HG03066 (cell line): ENCODE measurements around the gene ZNF367.

Experiments used
- ATAC-seq: cut with Tn5 transposase; IDR thresholded peaks from one replicate; pipeline ENCODE4 v1.9.1; 2021; ENCODE audit warnings: low read depth; ENCODE audit not compliant: unreplicated experiment

Gene ZNF367

GRCh38 chr9:96418083-96418919, at the start of gene ZNF367:
ZNF367 (minus strand) TSS chr9:96418370; CDS start chr9:96418032, 338 bp downstream.
- peak; percentile 59 for ATAC-seq

- no peak for ATAC-seq
Observed at GRCh38 chr9:96467784-96468183, 49.6 kb upstream of the ZNF367 start.

GRCh38 chr9:96464426-96464825, 46.3 kb upstream of the ZNF367 start:
- no peak for ATAC-seq

GRCh38 chr9:96462541-96462940, 44.4 kb upstream of the ZNF367 start:
- no peak for ATAC-seq

- no peak for ATAC-seq
Observed at GRCh38 chr9:96461336-96461735, 43.2 kb upstream of the ZNF367 start.

- no peak for ATAC-seq
Observed at GRCh38 chr9:96460882-96461281, 42.7 kb upstream of the ZNF367 start.

- no peak for ATAC-seq
Observed at GRCh38 chr9:96460470-96460869, 42.3 kb upstream of the ZNF367 start.

GRCh38 chr9:96459268-96460007, 41.3 kb upstream of the ZNF367 start:
- ATAC-seq, result no peak

- no peak for ATAC-seq
Observed at GRCh38 chr9:96458226-96458625, 40.1 kb upstream of the ZNF367 start.

- no peak for ATAC-seq
Observed at GRCh38 chr9:96457266-96457665, 39.1 kb upstream of the ZNF367 start.

GRCh38 chr9:96453625-96454024, 35.5 kb upstream of the ZNF367 start:
- no peak for ATAC-seq

- ATAC-seq, result peak; percentile 1
Observed at GRCh38 chr9:96450613-96451528, 32.7 kb upstream of the ZNF367 start.

GRCh38 chr9:96449845-96450612, 31.9 kb upstream of the ZNF367 start, which contains the start of gene HABP4:
HABP4 (plus strand) TSS chr9:96450169; CDS start chr9:96450280, 111 bp downstream.
- ATAC-seq, result peak; percentile 94

- ATAC-seq, result peak; percentile 24
Observed at GRCh38 chr9:96449523-96449844, 31.3 kb upstream of the ZNF367 start.

GRCh38 chr9:96448546-96449170, 30.5 kb upstream of the ZNF367 start:
- ATAC-seq, result no peak

GRCh38 chr9:96447406-96447805, 29.2 kb upstream of the ZNF367 start:
- no peak for ATAC-seq

GRCh38 chr9:96442491-96442890, 24.3 kb upstream of the ZNF367 start:
- ATAC-seq, result no peak

GRCh38 chr9:96441798-96442445, 23.8 kb upstream of the ZNF367 start:
- ATAC-seq, result no peak

- ATAC-seq, result no peak
Observed at GRCh38 chr9:96440671-96441199, 22.6 kb upstream of the ZNF367 start.
